HG03175 (cell line): ENCODE data around the gene CIDEA.

Experiments
- ATAC-seq: cut with Tn5 transposase; IDR thresholded peaks from one replicate; pipeline ENCODE4 v1.9.1; 2021; ENCODE audit warnings: mild to moderate bottlenecking, moderate library complexity; ENCODE audit not compliant: unreplicated experiment

Gene CIDEA

GRCh38 chr18:12296087-12296403, 41.9 kb downstream of the CIDEA start:
- no peak for ATAC-seq

DNA sequence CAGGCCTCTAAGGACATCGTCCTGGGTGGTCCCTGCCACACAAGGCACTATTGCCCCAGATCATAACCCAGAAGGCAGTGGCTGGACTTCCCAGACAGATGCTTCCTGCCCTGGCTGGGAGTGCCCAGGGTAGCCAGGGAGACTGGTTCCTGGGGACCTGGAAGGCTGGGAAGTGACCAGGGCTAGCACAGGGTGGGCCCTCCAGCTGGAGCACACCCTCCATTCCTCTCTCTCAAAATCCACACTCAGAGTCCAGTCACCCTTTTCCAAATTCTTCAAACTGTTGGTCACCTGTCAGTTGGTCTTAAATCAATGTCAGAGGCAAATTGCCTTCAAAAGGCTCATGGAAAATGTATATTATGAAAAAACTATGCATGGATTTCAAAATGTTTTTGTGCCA, 42.3 kb downstream of the CIDEA start:
- no peak for ATAC-seq

GRCh38 chr18:12299862-12300261, 45.7 kb downstream of the CIDEA start:
- ATAC-seq: no peak

GRCh38 chr18:12301263-12302005, 47.3 kb downstream of the CIDEA start:
- ATAC-seq: no peak

DNA sequence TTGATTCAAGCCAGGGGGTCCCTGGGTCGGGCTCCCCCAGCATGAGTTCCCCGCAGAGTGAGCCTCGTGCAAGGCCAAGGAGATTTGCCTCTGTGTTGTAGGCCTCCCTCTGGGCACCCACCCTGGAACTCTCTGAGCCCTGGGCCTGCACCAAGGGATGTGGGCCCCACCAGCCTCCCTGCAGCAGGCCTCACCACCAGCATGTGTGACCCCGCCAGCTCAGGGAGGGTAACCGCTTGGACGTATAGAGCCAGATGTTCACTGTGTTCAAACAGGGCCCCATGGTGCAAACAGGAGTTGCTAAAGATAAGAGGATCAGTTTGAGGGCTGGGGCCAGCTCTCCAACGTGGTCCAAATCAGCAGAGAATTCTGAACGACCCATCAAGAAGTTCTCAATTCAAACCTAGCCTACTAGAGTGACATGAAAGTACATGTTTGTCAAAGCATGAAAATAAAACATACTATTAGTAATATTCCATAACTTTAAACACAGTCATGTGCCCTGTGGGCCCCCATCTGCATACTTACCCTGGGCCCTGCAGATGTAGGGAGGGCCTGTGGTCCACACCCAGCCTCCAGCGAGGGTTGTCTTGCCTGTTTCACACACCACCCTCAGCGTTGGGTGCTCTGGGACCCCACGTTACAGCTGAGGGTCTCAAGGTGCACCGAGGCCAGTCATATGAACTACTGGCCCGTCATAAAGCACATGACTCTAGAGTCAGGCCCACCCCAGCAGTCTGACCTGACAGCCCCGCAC, 48.4 kb downstream of the CIDEA start:
- ATAC-seq: no peak

- no peak for ATAC-seq
Observed at GRCh38 chr18:12304351-12305210, 50.4 kb downstream of the CIDEA start.

DNA sequence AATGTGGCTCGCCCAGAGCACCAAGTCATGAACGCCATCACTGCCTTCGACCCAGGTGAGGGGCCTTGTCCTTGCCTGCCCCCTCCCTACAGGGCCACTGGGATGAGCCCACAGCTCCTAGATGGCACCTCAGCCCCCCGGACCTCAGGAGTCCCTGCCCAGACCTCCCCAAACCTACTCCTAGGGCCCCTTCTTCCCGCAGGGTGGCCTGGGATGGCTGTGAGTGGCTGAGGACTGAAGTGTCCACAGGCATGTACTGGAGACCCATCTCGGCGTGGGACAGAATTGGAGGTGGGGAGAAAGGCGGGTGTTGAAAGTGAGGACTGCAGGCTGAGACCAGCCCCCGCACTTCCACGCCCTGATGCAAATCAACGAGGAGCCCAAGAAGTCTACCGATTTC, 51.0 kb downstream of the CIDEA start:
- ATAC-seq: no peak

- no peak for ATAC-seq
Observed at GRCh38 chr18:12305930-12306629, 51.9 kb downstream of the CIDEA start.

DNA sequence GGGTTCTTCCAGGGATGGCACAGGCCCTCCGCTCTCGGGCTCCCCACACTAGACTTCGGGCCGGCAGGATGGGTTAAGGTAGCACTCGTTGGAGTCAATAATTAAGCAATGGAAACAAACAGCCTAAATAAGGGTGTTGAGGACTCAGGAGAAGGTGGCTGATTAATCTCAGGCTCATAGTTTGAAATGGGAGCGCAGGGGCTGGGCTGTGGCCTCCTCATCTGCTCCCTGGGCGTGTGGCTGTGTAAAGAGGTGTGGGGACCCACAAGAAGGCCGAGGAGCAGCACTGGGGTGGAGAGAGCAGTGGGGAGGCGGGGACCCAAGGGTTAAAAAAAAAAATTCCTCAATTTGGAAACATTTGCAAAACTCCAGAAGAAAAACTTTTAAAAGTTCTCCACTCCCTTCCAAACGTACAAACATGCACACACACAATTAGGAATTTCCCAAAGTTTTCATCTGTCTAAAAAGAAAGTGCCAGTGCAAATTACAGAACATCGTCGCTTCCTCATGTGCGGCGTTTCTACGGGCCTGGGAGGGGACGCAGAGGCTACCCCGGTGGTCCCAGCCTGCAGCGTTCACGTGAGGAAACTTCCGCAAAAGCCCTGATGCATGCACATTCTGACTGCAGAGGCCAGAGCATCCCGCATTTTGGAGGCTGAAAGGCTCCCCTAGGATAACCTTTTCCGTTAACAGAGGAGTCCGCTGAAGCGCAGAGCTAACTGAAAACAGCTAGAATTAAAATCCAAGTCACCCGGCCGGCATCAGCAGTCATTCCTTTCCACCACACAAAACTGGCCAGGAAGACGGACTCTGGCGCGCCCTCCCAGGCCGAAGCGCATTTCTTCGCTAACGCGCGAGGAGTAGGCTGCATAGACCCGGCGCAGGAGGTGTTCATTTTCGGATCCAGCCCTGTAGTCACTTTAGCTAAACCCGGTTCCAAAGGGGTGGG, 52.9 kb downstream of the CIDEA start:
- peak; percentile 12 for ATAC-seq

DNA sequence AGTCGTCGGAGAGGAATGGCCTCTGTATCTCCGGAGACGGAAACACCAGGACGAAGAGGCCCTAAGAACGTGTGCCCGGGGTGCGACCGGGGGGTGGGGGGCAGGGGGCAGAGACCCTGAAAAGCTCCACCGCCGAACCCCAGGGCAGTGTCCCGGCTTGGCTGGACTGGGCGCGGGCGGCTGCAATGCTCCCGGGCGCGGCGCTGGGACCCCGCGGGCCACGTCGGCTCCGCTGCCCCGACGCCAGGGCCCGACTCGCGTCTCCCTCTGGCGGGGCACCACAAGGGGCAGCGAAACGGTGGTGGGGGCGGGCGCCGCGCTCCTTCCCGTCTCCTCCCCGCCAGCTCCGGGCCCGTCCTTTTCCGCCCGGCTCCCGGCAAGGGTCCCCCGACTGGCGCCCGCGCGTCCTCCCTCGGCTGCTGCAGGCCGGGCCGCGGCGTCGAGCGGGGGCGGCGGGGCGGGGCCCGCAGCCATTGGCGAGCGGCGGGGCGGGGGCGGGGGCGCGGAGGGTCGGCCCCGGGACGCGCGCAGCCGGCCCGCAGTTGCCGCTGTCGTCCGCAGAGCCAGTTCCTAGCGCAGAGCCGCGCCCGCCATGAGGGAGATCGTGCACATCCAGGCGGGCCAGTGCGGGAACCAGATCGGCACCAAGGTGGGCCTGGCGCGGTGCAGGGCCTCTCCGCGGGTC, 53.7 kb downstream of the CIDEA start, which contains the start of gene TUBB6:
TUBB6 (plus strand) TSS at position 541 of the 685 bp plus-strand sequence; CDS start at position 593, 52 bp downstream.
- peak; percentile 61 for ATAC-seq

DNA sequence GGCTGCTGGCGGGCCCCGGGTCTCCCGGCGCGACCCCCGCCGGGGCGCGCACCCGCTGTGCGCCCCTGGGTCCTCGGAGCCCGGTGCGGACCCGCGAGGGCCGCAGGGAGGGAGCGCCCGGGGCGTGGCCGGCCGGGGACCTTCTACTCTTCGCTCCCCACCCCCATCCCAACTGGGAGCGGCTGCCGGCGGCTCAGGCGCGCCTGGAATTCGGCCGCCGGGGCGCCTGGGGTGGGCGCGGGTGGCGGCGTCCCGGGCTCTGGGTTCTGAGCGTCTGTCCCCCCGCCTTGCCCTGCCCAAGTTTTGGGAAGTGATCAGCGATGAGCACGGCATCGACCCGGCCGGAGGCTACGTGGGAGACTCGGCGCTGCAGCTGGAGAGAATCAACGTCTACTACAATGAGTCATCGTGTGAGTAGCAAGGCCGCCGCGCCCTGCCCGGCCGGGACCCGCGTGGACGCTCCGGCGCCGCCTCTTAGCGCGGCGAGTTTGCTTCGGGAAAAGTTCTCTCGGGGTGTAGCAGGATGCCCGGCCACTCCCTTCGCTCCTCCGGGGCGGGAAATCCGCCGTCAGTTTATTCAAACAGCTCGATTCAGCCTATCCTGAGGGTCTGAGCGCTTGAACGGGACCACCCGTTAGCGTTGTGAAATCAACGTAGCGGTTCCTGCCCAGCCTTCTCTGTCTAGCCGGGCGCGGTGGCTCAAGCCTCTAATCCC, 54.4 kb downstream of the CIDEA start:
- ATAC-seq: peak; percentile 60

- no peak for ATAC-seq
Observed at GRCh38 chr18:12309683-12310198, 55.6 kb downstream of the CIDEA start.

- ATAC-seq: no peak
Observed at GRCh38 chr18:12310762-12311161, 56.6 kb downstream of the CIDEA start.

DNA sequence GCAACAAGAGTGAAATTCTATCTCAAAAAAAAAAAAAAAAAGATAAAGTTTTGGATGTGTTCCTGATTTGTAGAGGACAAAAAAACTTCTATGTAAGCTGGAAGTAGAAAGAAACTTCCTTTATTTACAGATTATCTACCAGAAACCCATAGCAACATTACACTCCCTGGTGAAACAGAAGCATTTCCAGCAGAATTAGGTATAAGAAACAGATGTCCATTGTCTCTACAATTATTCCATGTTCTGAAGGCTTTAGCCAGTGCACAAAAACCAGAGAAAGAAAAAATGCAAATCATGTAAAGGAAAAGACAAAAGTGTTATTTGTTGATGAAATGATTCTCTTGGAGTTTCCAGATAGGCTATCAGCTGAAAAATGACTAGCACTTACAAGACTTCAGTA, 58.8 kb downstream of the CIDEA start:
- no peak for ATAC-seq

- no peak for ATAC-seq
Observed at GRCh38 chr18:12313530-12314245, 59.5 kb downstream of the CIDEA start.

DNA sequence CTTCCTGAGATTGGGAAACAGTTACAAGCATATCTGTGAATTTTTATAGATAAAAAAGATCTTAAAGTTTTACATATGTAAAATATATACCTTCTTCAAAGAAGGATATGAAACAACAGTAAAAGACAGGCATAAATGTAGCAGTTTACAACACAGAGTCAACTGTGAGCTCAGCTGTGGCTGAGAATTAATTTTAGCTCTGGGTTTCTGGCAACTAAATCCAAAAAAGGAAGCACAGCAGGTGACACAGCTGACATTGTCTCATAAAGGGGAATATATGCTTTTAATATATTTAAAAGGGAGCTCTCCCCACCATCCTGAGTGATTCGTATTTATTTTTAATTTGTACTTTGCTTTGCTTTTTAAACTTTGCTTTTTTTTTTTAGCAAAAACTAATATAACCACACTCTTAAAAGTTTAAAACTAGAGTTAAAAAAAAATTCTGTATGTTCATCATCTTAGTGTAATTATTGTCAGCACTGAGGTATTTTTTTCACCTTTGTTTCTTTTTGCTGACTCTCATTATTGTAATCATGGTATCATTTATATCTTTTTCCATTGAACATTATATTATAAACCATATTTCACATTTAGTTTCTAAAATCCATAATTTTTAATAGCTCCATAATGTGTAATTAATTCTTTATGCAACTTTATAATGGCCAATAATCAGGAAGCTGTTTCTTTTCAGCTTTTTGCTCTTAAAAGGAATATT, 60.6 kb downstream of the CIDEA start:
- no peak for ATAC-seq

GRCh38 chr18:12315490-12315889, 61.3 kb downstream of the CIDEA start:
- no peak for ATAC-seq
